Ramos (cell line): ENCODE measurements around the gene EFCAB11.
"Not testable (repeated sequence)": the region's sequence is repeated elsewhere in the genome, so short reads cannot be mapped to it uniquely, and the experiment has no call there.

Experiments used
- in situ Hi-C: fragments of 300-500 bp; cut with MboI; formaldehyde crosslinking; loops from one replicate; pipeline ENCODE4 v1.14.3; 2022; ENCODE audit warnings: low sequenced_read_pairs; ENCODE audit not compliant: unreplicated experiment

Gene EFCAB11

DNA sequence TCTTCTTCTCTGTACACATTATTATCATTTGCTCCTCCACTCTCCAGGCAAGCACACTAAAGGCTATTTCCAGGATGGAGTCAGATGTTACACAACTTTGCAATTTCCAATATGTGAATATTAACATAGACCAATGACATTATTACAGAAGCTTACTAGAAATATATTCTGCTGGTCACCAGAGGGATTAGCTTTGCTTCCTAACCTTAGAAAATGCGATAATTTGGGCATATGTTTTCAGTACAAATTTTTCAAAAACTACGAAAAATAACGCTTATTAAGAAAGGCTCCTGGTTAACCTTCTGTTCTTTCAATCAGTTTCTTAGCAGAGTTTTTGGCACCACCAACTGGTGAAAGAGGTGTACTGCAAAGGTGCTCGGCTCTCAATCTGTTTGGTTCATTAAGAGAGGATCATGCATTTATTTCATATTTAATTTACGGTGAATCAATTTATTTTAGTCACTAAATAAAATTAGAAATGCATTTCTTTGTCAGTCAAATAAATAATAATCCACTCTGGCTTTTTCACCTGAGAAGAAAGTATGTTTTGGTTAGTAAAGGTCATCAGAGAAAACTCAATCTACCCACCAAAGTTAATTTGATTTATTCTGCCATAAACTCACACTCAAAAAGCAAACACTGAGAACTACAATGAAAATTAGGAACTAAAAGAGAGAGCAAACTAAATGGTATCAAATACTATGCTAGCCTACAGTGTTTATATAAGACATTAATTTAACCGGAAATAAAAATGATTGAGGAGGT lies 39.2 kb downstream of the EFCAB11 start:
- in situ Hi-C loops = loop anchor here (10.0 kb wide), 1 partner anchor 750 kb away; no protein-coding TSS in a partner anchor

DNA sequence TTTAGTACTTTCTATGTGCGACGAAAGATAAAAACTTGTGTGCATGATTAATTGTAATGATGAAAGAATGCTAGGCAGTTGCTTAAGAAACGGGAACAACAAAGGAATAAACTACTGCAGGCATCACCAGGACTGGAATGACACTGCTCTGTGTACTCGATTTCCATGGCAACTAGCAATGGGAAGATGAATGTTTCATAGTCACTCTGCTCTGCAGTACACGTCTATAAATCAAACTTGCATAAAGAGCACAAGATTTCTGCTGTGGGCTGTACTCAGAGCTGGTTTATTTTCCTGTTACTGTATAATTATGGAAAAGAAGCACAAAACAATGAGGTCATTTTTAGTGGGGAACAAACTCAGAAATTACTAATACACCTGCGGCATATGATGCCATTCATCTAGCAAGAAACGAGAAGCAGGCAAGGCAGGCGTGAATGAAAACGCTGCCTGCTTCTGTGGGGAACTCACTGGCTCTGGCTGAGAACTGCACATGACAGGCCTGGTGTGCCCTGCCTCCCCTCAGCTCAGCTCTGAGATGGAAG lies 41.8 kb downstream of the EFCAB11 start:
- in situ Hi-C loops = loop anchor here (10.0 kb wide), 1 partner anchor 748 kb away; no protein-coding TSS in a partner anchor

DNA sequence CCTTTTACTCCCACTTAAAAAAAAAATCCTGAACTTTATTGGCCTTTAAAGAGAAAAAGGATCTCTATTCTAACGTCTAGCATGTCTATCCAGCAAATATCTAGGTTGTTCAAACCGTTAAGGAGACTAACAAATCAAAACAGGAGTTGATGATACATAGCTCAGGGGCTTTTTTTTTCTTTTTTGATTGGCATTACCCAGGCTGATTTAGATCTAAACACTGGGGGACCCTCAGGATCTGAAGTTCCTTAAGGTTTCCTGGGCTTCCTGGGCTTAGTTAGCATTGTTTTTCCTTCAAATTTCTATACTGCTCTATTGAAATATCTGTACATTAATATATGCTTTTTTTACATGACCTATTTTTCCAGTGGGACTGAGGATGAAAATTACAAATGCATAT lies 42.3 kb downstream of the EFCAB11 start:
- in situ Hi-C loops = loop anchor here (10.0 kb wide), 1 partner anchor 747 kb away; no protein-coding TSS in a partner anchor

DNA sequence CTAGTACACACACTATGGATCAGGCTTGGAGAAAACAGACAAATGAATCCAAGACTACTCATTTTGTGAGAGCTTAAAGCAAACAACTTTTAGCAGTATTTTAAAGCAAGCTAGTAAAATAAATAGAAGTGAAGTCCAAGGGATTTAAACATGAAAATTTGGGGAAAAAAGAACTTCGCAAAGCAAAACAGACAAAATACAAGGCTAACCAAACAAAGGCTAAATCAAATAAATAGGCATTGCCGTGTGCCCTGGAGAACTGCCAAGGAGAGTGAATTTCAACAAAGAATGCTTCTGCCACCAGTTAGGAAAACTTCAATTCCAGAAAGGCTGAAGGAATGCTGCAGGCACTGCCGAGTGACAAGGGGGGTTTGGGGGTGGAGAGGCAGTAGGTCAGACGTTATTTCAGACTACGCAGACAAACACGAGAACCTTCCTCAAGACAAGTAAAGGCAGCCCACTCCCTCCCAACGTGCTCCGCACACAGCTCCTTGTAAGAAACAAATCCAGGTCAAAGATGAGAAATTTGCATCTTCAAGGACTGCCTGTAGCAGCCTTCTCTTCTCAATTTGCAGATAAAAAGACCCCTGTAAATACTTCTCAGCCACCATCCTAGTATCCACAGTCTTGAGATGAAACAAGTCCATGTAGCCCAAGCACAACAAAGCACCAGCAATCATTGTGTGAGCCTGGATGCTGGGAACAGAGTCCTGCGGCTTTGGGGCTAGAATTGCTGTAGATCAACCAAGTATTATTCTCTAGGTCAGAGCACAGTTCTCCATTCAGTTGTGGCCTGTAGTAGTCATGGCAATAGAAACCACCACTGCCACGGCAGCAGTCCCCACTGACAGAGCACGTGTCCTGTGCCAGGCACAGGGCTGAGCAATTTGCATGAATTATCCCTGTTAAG lies 43.3 kb downstream of the EFCAB11 start:
- in situ Hi-C loops = loop anchor here (10.0 kb wide), 1 partner anchor 746 kb away; no protein-coding TSS in a partner anchor

DNA sequence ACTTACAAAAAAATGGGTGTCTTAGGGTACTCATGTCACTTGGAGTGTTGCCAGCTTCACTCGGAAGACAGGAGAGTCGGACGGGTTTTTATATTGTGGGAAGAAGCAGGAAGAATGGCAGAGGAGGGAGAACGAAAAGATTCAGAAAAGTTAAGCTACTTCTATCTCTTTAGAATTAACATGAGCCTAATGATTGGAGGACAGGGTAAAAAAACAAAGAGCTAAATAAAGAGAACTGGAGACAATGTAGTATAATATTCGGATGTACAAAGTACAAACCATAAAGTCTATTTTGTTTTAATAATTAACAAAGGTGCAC lies 43.9 kb downstream of the EFCAB11 start:
- in situ Hi-C loops = loop anchor here (10.0 kb wide), 1 partner anchor 746 kb away; no protein-coding TSS in a partner anchor

DNA sequence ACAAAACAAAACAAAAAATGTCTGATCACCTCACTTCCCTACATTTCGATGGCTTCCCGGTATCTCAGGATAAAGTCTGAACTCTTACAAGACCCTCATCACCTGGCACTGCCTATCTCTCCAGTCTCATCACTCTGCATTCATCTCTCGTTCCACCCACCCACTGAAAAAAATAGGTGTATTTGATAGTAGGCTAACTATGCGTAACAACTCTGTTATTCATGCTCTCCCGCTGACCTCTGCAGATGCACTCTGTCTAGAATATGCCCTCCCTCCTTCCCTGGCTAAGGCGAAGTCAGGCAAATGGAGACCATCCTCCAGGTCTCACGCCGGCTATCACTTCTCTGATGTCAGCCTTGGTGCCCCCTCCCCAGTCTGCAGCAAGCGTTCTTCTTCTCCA lies 44.9 kb downstream of the EFCAB11 start:
- in situ Hi-C loops = no loop called here

DNA sequence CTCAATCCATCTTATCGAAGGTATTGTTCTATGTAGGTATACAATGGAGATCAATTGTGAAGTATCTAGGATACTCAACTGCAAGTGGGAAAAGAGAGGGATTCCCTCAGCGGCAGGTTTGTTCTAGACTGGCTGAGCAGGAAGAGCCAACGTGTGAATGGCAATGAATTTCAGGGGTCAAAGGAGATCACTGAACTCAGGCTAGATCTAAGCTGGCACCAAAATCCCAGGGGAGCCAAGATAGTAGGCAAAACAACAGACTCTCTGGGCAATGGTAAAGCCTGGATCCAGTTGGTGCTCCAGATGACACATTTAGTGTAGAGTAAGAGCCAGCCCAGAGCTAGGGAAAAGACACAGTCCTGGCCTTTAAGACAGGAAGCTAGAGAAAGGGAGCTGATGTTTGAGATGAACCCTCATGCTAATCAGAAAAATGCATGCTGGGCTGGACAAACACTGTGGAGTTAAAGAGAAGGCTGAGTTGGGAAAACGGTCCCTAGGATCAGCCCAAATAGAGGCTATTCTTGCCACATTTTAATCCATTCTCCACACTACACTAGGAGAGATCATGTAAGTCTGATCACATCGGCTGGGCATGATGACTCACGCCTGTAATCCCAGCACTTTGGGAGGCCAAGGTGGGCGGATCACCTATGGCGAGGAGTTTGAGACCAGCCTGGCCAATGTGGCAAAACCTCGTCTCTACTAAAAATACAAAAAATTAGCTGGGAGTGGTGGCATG lies 45.6 kb downstream of the EFCAB11 start:
- in situ Hi-C loops = no loop called here

DNA sequence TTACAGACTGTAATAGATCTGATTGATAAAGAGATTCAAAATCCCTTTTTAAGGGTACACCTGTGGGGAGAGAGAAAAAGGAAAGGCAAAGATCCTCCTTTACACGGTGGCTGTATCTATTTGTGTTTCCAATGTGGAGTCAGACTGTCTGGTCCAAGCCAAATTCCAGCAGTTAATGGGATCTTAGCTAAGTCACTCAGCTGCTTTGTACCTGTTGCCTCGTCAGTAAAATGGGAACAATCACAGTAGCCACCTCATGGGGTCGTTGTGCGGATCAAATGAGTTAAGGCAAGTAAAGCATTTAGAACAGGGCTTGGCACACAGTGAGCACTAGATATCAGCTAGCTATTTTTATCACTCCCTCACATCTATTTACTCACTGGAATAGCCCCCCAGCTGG lies 46.9 kb downstream of the EFCAB11 start:
- in situ Hi-C loops = no loop called here

DNA sequence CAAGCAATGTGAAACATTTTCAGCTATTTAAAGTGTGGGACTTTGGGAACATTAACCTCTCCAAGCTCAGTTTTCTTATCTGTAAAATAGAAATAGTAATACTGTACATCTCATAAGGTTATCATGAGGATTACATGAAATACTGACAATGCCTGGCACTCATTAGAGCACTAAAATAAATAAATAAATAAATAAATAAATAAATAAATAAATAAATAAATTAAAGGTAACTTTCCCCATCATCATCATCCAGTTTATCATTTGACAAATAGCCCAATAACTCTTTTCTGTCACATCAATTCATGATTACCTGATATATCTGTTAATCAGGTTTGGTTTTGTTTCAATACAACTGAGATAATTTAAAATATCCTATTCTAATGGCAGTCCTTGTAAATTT lies 48.5 kb downstream of the EFCAB11 start:
- in situ Hi-C loops = no loop called here

DNA sequence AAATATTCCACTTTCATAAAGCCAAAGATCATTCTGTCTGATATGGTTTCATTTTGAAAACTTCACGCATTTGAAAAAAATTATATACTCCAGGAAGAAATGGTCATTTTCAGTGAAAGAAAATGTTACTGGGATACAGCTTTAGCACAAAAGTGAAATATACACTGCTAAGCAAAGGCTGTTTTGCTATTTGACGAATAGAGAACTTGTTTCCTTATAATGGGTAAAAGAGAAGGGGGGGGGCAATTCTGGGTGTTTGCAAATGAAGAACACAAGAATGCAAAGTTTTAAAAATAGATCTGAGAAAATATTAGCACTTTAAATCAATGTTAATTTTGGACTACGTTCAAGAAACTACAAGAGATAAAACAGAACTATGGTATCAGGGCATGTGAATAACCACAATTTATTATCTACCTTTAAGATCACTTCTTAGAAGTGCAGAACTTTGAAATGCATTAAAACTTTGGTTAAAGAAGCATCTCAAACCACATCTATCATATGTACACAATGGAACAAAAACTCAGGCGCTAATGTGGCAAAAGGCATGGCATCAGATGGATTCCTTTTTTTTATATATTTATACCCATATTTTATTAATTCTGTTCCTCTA lies 51.1 kb downstream of the EFCAB11 start:
- in situ Hi-C loops = loop anchor here (5.0 kb wide), 1 partner anchor 866 kb away; no protein-coding TSS in a partner anchor

DNA sequence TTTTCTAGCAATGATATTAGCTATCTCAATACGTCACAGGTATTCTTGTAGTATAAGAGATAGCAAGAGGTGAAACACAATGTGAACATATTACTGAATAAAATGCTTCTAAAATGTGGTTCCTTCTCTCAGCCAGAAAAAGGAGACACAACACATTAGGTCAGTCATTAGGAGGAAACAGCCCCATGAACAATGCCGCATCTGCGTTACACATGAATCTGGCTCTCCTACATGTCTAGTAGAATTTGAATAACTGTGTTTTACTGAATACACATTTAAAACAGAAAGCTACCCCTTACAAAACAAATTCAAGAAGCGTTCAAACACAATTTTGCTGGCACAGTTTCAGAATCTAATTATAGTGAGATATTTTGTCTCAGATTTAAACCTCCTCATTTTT lies 51.6 kb downstream of the EFCAB11 start:
- in situ Hi-C loops = loop anchor here (5.0 kb wide), 1 partner anchor 866 kb away; no protein-coding TSS in a partner anchor

DNA sequence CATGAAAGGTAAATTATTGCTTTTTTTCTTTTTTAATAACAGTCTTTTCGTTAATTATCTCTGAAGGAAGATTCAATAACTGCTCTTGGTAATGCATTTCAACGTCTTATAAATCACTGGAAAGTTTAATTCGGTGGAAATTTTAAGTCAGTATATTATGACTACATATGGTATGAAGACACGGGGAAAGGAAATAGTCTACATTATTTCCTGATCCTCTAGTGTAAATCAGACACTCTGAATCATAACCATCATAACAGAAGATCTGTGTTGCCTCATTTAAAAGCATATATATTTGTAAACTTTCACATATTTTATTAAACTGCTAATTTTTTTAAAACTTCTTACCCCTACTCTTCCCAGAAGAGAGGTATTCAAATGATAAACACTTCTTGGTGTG lies 53.7 kb downstream of the EFCAB11 start:
- in situ Hi-C loops = loop anchor here (5.0 kb wide), 1 partner anchor 864 kb away; no protein-coding TSS in a partner anchor

DNA sequence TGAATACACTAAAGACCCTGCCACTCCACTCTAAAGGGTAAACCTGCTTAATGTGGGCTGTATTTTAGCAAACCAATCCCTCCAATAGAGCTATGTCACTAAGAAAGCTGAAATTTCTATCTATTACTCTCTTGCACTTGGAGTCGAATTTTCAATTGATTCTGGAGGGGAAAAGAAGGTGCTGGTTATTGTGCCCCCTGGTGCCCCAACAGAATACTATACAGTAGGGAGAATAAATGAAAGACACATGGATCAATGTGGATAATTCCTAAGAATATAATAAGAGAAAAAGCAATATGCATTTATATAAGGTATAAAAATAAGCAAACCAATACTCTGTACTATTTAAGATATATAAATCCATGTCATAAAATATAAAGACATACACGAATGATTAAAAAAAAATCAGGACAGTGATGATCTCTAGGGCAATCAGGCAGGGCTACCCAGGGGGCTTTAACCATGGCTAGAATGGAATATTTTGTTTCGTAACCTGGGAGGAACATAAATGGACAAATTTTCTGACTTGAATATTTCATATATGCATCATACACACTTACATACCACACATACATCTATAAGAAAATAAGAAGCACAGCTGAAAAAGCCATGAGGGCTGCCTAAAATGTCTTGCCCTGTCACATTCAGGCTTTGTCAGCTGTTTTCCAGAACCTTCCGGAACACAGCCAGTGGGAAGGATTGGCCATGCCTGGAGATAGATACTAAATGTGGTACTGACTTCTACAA lies 54.4 kb downstream of the EFCAB11 start:
- in situ Hi-C loops = loop anchor here (5.0 kb wide), 1 partner anchor 863 kb away; no protein-coding TSS in a partner anchor

DNA sequence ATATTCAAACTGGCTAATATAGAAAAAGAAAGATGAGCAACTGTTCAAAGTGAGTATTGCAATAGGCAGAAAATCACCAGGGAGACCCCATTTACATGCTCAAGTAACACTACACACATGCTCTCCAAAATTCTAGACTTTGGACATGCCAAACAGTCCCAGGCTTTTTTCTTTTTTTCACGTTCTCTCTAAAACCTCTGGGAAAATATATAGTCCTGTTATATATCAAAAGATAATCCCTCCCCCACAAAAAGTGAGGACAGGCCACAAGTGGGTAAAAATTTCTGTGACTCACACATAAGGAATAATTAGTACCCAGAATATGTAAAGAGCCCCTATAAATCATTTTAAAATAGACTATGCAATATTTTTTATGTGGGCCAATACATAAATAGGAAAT lies 55.2 kb downstream of the EFCAB11 start:
- in situ Hi-C loops = no loop called here

DNA sequence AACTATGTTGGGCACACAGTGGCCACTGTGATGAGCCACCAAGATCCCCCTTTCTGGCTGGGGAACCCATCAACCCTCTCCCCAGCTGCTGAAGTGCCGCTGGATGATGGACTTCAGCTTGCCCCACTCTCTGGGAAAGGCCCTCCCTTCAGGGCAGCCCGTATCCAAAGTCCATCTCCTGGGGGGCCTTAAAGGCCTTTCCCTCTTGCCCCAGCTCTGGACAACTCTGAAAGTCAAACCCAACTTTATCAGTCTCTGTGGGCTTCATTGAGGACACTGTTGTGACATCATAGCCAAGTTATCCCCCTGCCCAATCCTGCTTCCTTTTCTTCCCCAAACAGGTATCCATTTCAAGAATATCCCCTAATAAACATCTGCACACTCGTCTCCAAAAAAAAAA lies 61.1 kb downstream of the EFCAB11 start:
- in situ Hi-C loops = not testable (repeated sequence)

DNA sequence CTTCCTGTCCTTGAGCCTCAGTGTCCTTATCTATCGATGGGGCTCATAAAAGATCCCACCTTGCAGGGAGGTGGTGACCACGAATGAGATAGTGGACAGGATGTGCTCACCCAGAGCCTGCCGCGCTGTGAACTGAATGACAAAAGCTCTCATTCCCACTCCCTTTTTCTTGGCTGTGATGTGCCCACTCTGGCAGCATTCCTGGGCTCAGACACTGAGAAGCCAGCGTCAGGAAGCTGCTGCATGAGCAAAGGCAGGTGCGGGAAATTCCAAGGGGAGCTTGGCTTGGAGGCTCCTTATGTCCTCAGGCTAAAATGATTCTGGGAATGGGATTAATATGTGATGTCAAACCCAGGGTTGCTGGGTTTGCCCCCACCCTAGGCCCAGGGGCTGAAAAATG lies 61.6 kb downstream of the EFCAB11 start:
- in situ Hi-C loops = no loop called here

DNA sequence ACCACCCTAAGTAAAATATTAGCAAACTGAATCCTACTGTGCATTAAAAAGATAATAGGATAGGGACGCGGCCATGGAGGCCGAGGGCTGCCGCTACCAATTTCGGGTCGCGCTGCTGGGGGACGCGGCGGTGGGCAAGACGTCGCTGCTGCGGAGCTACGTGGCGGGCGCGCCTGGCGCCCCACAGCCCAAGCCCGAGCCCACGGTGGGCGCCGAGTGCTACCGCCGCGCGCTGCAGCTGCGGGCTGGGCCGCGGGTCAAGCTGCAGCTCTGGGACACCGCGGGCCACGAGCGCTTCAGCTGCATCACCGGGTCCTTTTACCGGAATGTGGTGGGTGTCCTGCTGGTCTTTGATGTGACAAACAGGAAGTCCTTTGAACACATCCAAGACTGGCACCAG lies 62.8 kb downstream of the EFCAB11 start:
- in situ Hi-C loops = not testable (repeated sequence)

DNA sequence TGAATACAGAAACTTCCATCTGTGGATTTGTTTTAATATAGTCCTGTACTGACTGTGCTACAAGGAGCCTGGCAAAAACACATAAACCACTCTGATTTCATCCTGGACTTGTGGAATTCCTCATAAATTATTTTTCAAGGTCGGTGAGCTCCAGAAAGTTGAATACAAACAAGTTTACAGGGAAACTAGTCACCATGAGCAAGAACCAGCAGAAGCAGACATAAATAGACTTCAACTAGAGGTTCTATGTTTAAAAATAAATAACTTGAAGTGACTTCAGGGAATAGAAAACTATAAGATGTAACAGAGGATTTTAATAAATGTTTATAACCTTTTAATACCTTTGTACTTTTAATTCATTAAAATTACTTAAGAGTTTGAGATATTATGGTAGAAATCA lies 63.5 kb downstream of the EFCAB11 start:
- in situ Hi-C loops = no loop called here

DNA sequence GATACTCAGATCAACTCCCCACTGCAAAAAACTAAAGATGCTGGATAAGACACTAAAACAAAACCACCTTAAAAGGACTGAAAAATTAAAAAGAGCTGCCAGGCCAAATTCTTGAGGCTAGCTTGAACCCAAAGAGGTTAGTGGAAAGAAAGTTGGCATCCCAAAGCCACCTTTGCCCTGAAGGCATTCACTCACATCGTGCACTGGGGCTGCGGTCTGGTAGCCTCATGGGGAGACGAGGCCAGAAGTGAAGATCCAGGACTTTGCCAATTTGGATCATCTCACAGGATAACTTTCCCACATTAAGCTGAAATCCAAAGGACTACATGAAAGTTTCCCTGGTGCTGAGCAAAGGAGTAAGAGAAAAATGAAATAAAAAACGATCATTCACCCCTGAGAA lies 63.9 kb downstream of the EFCAB11 start:
- in situ Hi-C loops = no loop called here
